Measurements from ENCODE around the gene CDH13.

GRCh38 chr16:83623892-83624291 is 997.1 kb downstream of the CDH13 start:
- TF ChIP-seq CTCF (IDR thresholded peaks at IDR 0.05) (no peak), POLR2A (IDR thresholded peaks at IDR 0.05) (no peak)

All from adrenal gland (tissue), 5 donors.